Measurements from ENCODE around the gene SEMA5B.

Gene SEMA5B

GRCh38 chr3:123027292-123028232, at the start of gene SEMA5B (continued):
- TF ChIP-seq, protein P1, sequence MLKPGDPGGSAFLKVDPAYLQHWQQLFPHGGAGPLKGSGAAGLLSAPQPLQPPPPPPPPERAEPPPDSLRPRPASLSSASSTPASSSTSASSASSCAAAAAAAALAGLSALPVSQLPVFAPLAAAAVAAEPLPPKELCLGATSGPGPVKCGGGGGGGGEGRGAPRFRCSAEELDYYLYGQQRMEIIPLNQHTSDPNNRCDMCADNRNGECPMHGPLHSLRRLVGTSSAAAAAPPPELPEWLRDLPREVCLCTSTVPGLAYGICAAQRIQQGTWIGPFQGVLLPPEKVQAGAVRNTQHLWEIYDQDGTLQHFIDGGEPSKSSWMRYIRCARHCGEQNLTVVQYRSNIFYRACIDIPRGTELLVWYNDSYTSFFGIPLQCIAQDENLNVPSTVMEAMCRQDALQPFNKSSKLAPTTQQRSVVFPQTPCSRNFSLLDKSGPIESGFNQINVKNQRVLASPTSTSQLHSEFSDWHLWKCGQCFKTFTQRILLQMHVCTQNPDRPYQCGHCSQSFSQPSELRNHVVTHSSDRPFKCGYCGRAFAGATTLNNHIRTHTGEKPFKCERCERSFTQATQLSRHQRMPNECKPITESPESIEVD (tag by site-specific recombination; IDR thresholded peaks at IDR 0.05) = no peak
- no peak for TF ChIP-seq ZNF501 (tag by site-specific recombination; IDR thresholded peaks at IDR 0.05)
- TF ChIP-seq, protein P2, sequence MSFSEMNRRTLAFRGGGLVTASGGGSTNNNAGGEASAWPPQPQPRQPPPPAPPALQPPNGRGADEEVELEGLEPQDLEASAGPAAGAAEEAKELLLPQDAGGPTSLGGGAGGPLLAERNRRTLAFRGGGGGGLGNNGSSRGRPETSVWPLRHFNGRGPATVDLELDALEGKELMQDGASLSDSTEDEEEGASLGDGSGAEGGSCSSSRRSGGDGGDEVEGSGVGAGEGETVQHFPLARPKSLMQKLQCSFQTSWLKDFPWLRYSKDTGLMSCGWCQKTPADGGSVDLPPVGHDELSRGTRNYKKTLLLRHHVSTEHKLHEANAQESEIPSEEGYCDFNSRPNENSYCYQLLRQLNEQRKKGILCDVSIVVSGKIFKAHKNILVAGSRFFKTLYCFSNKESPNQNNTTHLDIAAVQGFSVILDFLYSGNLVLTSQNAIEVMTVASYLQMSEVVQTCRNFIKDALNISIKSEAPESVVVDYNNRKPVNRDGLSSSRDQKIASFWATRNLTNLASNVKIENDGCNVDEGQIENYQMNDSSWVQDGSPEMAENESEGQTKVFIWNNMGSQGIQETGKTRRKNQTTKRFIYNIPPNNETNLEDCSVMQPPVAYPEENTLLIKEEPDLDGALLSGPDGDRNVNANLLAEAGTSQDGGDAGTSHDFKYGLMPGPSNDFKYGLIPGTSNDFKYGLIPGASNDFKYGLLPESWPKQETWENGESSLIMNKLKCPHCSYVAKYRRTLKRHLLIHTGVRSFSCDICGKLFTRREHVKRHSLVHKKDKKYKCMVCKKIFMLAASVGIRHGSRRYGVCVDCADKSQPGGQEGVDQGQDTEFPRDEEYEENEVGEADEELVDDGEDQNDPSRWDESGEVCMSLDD (tag by site-specific recombination; IDR thresholded peaks at IDR 0.05) = peak; percentile 56; the same call in 1 of the 2 replicates
- no peak for TF ChIP-seq ZNF274 (IDR thresholded peaks at IDR 0.05; ENCODE audit: low read length)
- no peak for TF ChIP-seq ZNF274 (tag by site-specific recombination; IDR thresholded peaks at IDR 0.05; ENCODE audit: borderline replicate concordance)
- no peak; the same call in 1 of the 2 replicates for TF ChIP-seq GLIS1 (tag by site-specific recombination; IDR thresholded peaks at IDR 0.05)
- TF ChIP-seq, protein P3, sequence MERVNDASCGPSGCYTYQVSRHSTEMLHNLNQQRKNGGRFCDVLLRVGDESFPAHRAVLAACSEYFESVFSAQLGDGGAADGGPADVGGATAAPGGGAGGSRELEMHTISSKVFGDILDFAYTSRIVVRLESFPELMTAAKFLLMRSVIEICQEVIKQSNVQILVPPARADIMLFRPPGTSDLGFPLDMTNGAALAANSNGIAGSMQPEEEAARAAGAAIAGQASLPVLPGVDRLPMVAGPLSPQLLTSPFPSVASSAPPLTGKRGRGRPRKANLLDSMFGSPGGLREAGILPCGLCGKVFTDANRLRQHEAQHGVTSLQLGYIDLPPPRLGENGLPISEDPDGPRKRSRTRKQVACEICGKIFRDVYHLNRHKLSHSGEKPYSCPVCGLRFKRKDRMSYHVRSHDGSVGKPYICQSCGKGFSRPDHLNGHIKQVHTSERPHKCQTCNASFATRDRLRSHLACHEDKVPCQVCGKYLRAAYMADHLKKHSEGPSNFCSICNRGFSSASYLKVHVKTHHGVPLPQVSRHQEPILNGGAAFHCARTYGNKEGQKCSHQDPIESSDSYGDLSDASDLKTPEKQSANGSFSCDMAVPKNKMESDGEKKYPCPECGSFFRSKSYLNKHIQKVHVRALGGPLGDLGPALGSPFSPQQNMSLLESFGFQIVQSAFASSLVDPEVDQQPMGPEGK (tag by site-specific recombination; IDR thresholded peaks at IDR 0.05) = peak; percentile 17; the same call in 1 of the 2 replicates
- TF ChIP-seq ZNF292 (tag by site-specific recombination; IDR thresholded peaks at IDR 0.05; ENCODE audit: borderline replicate concordance, low read depth) = no peak
- no peak for TF ChIP-seq ZNF248 (tag by site-specific recombination; IDR thresholded peaks at IDR 0.05)
- TF ChIP-seq, protein P4, sequence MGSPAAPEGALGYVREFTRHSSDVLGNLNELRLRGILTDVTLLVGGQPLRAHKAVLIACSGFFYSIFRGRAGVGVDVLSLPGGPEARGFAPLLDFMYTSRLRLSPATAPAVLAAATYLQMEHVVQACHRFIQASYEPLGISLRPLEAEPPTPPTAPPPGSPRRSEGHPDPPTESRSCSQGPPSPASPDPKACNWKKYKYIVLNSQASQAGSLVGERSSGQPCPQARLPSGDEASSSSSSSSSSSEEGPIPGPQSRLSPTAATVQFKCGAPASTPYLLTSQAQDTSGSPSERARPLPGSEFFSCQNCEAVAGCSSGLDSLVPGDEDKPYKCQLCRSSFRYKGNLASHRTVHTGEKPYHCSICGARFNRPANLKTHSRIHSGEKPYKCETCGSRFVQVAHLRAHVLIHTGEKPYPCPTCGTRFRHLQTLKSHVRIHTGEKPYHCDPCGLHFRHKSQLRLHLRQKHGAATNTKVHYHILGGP (tag by site-specific recombination; IDR thresholded peaks at IDR 0.05) = no peak
- TF ChIP-seq TSHZ1 (tag by site-specific recombination; IDR thresholded peaks at IDR 0.05; ENCODE audit: borderline replicate concordance) = no peak
- TF ChIP-seq ZNF449 (tag by site-specific recombination; IDR thresholded peaks at IDR 0.05) = no peak; the same call in 1 of the 2 replicates
- no peak for TF ChIP-seq BCL11B (tag by site-specific recombination; IDR thresholded peaks at IDR 0.05; ENCODE audit: low read depth)
- TF ChIP-seq, protein P5, sequence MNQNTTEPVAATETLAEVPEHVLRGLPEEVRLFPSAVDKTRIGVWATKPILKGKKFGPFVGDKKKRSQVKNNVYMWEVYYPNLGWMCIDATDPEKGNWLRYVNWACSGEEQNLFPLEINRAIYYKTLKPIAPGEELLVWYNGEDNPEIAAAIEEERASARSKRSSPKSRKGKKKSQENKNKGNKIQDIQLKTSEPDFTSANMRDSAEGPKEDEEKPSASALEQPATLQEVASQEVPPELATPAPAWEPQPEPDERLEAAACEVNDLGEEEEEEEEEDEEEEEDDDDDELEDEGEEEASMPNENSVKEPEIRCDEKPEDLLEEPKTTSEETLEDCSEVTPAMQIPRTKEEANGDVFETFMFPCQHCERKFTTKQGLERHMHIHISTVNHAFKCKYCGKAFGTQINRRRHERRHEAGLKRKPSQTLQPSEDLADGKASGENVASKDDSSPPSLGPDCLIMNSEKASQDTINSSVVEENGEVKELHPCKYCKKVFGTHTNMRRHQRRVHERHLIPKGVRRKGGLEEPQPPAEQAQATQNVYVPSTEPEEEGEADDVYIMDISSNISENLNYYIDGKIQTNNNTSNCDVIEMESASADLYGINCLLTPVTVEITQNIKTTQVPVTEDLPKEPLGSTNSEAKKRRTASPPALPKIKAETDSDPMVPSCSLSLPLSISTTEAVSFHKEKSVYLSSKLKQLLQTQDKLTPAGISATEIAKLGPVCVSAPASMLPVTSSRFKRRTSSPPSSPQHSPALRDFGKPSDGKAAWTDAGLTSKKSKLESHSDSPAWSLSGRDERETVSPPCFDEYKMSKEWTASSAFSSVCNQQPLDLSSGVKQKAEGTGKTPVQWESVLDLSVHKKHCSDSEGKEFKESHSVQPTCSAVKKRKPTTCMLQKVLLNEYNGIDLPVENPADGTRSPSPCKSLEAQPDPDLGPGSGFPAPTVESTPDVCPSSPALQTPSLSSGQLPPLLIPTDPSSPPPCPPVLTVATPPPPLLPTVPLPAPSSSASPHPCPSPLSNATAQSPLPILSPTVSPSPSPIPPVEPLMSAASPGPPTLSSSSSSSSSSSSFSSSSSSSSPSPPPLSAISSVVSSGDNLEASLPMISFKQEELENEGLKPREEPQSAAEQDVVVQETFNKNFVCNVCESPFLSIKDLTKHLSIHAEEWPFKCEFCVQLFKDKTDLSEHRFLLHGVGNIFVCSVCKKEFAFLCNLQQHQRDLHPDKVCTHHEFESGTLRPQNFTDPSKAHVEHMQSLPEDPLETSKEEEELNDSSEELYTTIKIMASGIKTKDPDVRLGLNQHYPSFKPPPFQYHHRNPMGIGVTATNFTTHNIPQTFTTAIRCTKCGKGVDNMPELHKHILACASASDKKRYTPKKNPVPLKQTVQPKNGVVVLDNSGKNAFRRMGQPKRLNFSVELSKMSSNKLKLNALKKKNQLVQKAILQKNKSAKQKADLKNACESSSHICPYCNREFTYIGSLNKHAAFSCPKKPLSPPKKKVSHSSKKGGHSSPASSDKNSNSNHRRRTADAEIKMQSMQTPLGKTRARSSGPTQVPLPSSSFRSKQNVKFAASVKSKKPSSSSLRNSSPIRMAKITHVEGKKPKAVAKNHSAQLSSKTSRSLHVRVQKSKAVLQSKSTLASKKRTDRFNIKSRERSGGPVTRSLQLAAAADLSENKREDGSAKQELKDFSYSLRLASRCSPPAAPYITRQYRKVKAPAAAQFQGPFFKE (tag by site-specific recombination; IDR thresholded peaks at IDR 0.05; ENCODE audit: borderline replicate concordance) = no peak

All from HEK293 (cell line).